Subcutaneous abdominal adipose tissue (tissue), 5 donors: ENCODE data around the gene WNK2.

ENCODE experiments used
- H3K27ac ChIP-seq: one replicate; pipeline ENCODE4 v1.7.0; 2013; ENCODE audit warnings: low read depth, mild to moderate bottlenecking, inconsistent platforms, low read length, moderate library complexity
- H3K27me3 ChIP-seq, 5 donors: one replicate each; pipeline ENCODE4 v1.7.0; 2013; ENCODE audit warnings: low read length in 5 of 5, inconsistent platforms in 1 of 5; ENCODE audit not compliant: control insufficient read depth in 5 of 5, insufficient read depth in 4 of 5
- H3K36me3 ChIP-seq, 5 donors: one replicate each; pipeline ENCODE4 v1.7.0; 2013; ENCODE audit warnings: low read length in 5 of 5; ENCODE audit not compliant: control insufficient read depth in 5 of 5, insufficient read depth in 5 of 5
- H3K4me1 ChIP-seq, 5 donors: one replicate each; pipeline ENCODE4 v1.7.0; 2013; ENCODE audit warnings: low read length in 5 of 5, mild to moderate bottlenecking in 3 of 5, moderate library complexity in 1 of 5; ENCODE audit not compliant: control insufficient read depth in 5 of 5, insufficient read depth in 5 of 5
- H3K4me3 ChIP-seq, 5 donors: one replicate each; pipeline ENCODE4 v1.7.0; 2013; ENCODE audit warnings: low read length in 5 of 5, low read depth in 1 of 5
- H3K9ac ChIP-seq, 5 donors: one replicate each; pipeline ENCODE4 v1.7.0; 2013; ENCODE audit warnings: low read length in 5 of 5, mild to moderate bottlenecking in 4 of 5, moderate library complexity in 3 of 5
- H3K9me3 ChIP-seq, 5 donors: one replicate each; pipeline ENCODE4 v1.7.0; 2013; ENCODE audit warnings: low read length in 5 of 5; ENCODE audit not compliant: control insufficient read depth in 5 of 5
- donor health status: healthy.
- donor health status: healthy.
- donor health status: healthy.
- donor health status: healthy.
- donor health status: healthy.

The WNK2 gene

GRCh38 chr9:93264338-93265125 lies 80.6 kb downstream of the WNK2 start:
- Histone ChIP-seq H3K27me3 (peaks cover 3 to 52% (median 9%) of the 10 kb centered on the region in 5 donors), H3K9me3 (no peaks in the 10 kb centered on the region), H3K4me3 (no peak overlapping the region), H3K4me1 (no peaks in the 10 kb centered on the region), H3K27ac (no peak overlapping the region), H3K9ac (no peak overlapping the region), H3K36me3 (no peaks in the 10 kb centered on the region)

- Histone ChIP-seq H3K9me3 (no peaks in the 10 kb centered on the region), H3K4me1 (no peaks in the 10 kb centered on the region), H3K9ac (no peak overlapping the region), H3K4me3 (no peak overlapping the region), H3K36me3 (no peaks in the 10 kb centered on the region), H3K27ac (no peak overlapping the region), H3K27me3 (peaks cover 4 to 43% (median 9%) of the 10 kb centered on the region in 5 donors)
Observed at GRCh38 chr9:93265301-93265971, 81.5 kb downstream of the WNK2 start.

GRCh38 chr9:93265972-93266371 lies 82.0 kb downstream of the WNK2 start:
- Histone ChIP-seq H3K36me3 (no peaks in the 10 kb centered on the region), H3K4me1 (no peaks in the 10 kb centered on the region), H3K9me3 (no peaks in the 10 kb centered on the region)

GRCh38 chr9:93266521-93267001 lies 82.6 kb downstream of the WNK2 start:
- no peaks in the 10 kb centered on the region for H3K36me3 ChIP-seq
- H3K27ac ChIP-seq: no peak overlapping the region
- peaks cover 4 to 34% (median 9%) of the 10 kb centered on the region in 5 donors for H3K27me3 ChIP-seq

More at GRCh38 chr9:93265972-93266371, 82.0 kb downstream of the WNK2 start:
- Histone ChIP-seq H3K27me3 (peaks cover 4 to 38% (median 9%) of the 10 kb centered on the region in 5 donors), H3K4me3 (no peak overlapping the region), H3K9ac (no peak overlapping the region), H3K27ac (no peak overlapping the region)

GRCh38 chr9:93267091-93267541 lies 83.2 kb downstream of the WNK2 start:
- Histone ChIP-seq H3K36me3 (no peaks in the 10 kb centered on the region), H3K9ac (no peak overlapping the region), H3K4me1 (no peaks in the 10 kb centered on the region), H3K27ac (no peak overlapping the region), H3K9me3 (peaks cover 0 to 5% (median 0%) of the 10 kb centered on the region in 5 donors), H3K27me3 (peaks cover 3 to 29% (median 8%) of the 10 kb centered on the region in 5 donors), H3K4me3 (no peak overlapping the region)

More at GRCh38 chr9:93266521-93267001, 82.6 kb downstream of the WNK2 start:
- Histone ChIP-seq H3K4me1 (no peaks in the 10 kb centered on the region), H3K4me3 (no peak overlapping the region), H3K9me3 (peaks cover 0 to 1% (median 0%) of the 10 kb centered on the region in 5 donors), H3K9ac (no peak overlapping the region)

GRCh38 chr9:93267681-93268505 lies 84.0 kb downstream of the WNK2 start:
- Histone ChIP-seq H3K9me3 (peaks cover 0 to 5% (median 0%) of the 10 kb centered on the region in 5 donors), H3K9ac (no peak overlapping the region), H3K27me3 (peaks cover 3 to 23% (median 8%) of the 10 kb centered on the region in 5 donors), H3K4me1 (no peaks in the 10 kb centered on the region), H3K27ac (no peak overlapping the region), H3K36me3 (no peaks in the 10 kb centered on the region), H3K4me3 (no peak overlapping the region)

- H3K36me3 ChIP-seq: no peaks in the 10 kb centered on the region
- no peak overlapping the region for H3K4me3 ChIP-seq
- no peak overlapping the region for H3K27ac ChIP-seq
- H3K27me3 ChIP-seq: peaks cover 3 to 19% (median 8%) of the 10 kb centered on the region in 5 donors
- H3K4me1 ChIP-seq: no peaks in the 10 kb centered on the region
- peaks cover 0 to 6% (median 0%) of the 10 kb centered on the region in 5 donors for H3K9me3 ChIP-seq
- H3K9ac ChIP-seq: no peak overlapping the region
Observed at GRCh38 chr9:93268551-93269314, 84.8 kb downstream of the WNK2 start.

GRCh38 chr9:93270976-93271375 lies 87.0 kb downstream of the WNK2 start:
- no peaks in the 10 kb centered on the region for H3K36me3 ChIP-seq
- H3K4me3 ChIP-seq: no peak overlapping the region
- no peaks in the 10 kb centered on the region for H3K4me1 ChIP-seq
- peaks cover 3 to 19% (median 8%) of the 10 kb centered on the region in 5 donors for H3K27me3 ChIP-seq
- H3K9ac ChIP-seq: no peak overlapping the region
- H3K9me3 ChIP-seq: peaks cover 0 to 10% (median 0%) of the 10 kb centered on the region in 5 donors
- no peak overlapping the region for H3K27ac ChIP-seq

GRCh38 chr9:93276973-93277372 lies 93.0 kb downstream of the WNK2 start:
- no peaks in the 10 kb centered on the region for H3K36me3 ChIP-seq
- H3K4me3 ChIP-seq: no peak overlapping the region
- H3K4me1 ChIP-seq: no peaks in the 10 kb centered on the region
- H3K9ac ChIP-seq: no peak overlapping the region
- H3K27ac ChIP-seq: no peak overlapping the region
- no peaks in the 10 kb centered on the region for H3K27me3 ChIP-seq
- H3K9me3 ChIP-seq: peaks cover 0 to 7% (median 0%) of the 10 kb centered on the region in 5 donors
